HG03280 (cell line): ENCODE data around the gene IL32.

ENCODE experiments used
- ATAC-seq: cut with Tn5 transposase; IDR thresholded peaks from one replicate; pipeline ENCODE4 v1.9.1; 2021; ENCODE audit warnings: mild to moderate bottlenecking, moderate library complexity; ENCODE audit not compliant: unreplicated experiment

The IL32 gene

GRCh38 chr16:3113765-3114479 lies 48.5 kb downstream of the IL32 start:
- ATAC-seq = no peak

- ATAC-seq = no peak
These were observed 49.6 kb downstream of the IL32 start for GRCh38 chr16:3115003-3115402.

GRCh38 chr16:3115561-3115960 lies 50.1 kb downstream of the IL32 start:
- no peak for ATAC-seq

GRCh38 chr16:3118204-3118790 lies 52.9 kb downstream of the IL32 start:
- no peak for ATAC-seq

- no peak for ATAC-seq
These were observed 53.4 kb downstream of the IL32 start for GRCh38 chr16:3118846-3119245.
